ENCODE measurements around the gene IL22RA1.

DNA sequence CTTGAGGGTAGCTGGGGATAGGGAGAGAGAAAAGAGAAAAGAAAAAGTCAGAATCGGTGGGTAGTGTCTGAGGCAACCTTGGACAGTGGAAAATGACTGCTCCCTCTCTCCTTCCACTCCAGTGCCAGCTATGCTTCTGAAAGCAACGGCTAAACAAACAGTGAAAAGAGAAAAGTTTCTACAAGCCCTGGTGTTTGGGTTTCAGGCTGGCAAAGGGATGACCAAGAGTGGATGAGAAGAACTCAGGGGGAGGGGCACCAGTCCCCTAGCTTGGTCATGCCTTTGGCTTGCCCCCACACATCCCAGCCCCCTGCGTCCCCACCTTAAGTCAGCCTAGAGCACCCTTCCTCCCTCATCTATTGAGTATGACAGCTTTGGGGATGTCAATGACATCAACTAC lies 8.6 kb downstream of the IL22RA1 start:
- TF ChIP-seq, protein P1, sequence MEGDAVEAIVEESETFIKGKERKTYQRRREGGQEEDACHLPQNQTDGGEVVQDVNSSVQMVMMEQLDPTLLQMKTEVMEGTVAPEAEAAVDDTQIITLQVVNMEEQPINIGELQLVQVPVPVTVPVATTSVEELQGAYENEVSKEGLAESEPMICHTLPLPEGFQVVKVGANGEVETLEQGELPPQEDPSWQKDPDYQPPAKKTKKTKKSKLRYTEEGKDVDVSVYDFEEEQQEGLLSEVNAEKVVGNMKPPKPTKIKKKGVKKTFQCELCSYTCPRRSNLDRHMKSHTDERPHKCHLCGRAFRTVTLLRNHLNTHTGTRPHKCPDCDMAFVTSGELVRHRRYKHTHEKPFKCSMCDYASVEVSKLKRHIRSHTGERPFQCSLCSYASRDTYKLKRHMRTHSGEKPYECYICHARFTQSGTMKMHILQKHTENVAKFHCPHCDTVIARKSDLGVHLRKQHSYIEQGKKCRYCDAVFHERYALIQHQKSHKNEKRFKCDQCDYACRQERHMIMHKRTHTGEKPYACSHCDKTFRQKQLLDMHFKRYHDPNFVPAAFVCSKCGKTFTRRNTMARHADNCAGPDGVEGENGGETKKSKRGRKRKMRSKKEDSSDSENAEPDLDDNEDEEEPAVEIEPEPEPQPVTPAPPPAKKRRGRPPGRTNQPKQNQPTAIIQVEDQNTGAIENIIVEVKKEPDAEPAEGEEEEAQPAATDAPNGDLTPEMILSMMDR (IDR thresholded peaks at IDR 0.05) = no peak
- TF ChIP-seq EZH2 (IDR thresholded peaks at IDR 0.05) = no peak
